Stimulated activated CD4-positive, alpha-beta T cell treated with anti-CD3 and anti-CD28 coated beads, Interleukin-4, amount 100 ng/mL, for 1 hour (primary cell): ENCODE measurements around the gene CDY2B.
"Not testable (repeated sequence)": the region's sequence is repeated elsewhere in the genome, so short reads cannot be mapped to it uniquely, and the experiment has no call there.

ENCODE experiments used
- DNase-seq: peaks from one replicate; pipeline ENCODE4 v3.0.0-alpha.2; 2020

CDY2B gene, protein sequence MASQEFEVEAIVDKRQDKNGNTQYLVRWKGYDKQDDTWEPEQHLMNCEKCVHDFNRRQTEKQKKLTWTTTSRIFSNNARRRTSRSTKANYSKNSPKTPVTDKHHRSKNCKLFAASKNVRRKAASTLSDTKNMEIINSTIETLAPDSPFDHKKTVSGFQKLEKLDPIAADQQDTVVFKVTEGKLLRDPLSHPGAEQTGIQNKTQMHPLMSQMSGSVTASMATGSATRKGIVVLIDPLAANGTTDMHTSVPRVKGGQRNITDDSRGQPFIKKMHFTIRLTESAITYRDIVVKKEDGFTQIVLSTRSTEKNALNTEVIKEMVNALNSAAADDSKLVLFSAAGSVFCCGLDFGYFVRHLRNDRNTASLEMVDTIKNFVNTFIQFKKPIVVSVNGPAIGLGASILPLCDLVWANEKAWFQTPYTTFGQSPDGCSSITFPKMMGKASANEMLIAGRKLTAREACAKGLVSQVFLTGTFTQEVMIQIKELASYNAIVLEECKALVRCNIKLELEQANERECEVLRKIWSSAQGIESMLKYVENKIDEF

DNA sequence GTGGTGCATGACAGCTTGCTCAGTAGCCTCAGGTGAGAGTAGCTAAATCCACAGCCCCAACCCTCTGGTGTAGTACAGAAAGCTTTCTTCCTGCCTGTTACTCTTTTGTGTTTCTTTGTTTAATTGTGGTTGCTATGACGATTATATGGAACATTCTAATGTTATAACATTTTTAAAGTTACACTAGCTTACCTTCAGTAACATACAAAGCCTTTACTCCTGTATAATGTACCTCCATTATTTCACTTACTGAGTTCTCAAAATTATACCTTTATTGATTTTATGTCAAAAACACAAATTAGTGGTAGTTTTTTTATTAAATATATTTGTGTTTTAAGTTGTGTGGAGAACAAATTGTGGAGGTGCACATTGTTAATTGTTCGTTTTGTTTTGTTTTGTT is at the start of gene CDY2B:
Gene CDY2B (minus strand): TSS at position 101 of the 400 bp plus-strand sequence. CDS start 328 bp downstream, outside the sequence.
- DNase-seq, result not testable (repeated sequence)

DNA sequence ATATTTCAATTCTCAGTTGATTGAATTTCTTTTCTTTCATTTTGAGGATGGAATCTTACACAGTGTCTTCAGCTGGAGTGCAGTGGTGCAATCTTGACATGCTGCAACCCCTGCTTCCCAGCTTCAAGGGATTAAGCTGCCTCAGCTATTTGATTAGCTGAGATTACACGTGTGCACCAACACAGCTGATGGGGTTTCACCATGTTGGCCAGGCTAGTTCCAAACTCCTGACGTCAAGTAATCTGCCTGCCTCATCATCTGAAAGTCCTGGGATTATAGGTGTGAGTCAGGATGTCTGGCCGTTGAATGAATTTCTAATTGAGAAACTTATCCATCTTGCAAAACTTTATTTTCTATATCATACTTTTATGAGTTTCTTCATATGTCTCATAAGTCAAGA is 28.0 kb upstream of the CDY2B start:
- not testable (repeated sequence) for DNase-seq

DNA sequence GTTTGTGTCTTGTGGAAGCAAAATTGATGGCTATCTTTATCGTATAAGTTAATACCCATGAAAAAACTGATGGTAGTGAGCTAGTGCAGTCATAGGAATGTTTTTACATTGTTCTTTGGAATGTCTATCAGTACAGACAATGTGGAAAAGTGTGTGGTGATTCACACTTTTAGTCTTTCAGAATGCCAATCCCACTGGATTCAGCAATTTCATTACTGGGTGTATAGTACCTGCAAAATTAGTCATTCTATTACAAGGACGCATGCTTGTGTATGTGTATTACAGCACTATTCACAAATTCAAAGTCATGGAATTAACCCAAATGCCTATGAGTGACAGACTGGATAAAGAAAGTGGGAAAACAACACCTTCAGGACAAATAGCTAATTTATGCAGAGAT is 27.3 kb upstream of the CDY2B start:
- not testable (repeated sequence) for DNase-seq

DNA sequence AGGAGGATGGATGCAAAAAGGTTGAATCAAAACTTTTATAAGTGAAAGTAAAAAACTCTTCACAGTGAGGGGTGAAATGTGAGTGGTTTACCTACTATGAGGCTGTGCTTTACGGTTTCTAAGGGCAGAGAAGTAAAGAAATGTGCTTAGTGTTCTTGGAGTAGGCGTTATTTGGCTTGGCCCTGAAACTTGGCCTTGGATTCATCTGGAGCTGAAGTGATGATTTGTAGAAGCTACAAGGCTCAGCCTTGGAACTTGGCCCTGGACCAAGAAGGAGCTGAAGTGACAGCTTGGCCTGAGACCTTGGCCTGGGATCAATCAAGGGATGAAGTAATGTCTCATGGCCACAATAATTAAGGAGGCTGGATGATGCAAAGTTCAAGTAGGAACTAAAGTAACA is 1.7 kb upstream of the CDY2B start:
- DNase-seq, result not testable (repeated sequence)

DNA sequence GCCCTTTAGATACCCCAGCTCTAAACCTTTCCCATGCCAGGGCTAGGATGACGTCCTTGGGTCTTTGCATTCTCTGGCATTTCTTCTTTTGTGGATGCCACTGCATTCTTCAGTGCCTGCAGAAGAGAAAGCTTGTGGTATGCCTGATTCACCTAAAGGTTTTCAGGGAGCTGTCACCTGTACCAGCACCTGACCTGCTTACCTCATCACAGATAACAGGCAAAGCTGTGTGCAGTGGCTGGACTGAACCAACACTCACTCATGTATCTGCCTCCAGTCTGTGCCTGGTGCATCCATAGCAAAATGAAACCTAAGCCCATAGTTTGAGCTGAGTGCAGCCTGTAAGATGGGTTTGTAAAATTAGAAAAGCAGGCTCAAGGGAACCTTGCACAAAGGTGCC is 3.3 kb downstream of the CDY2B start:
- DNase-seq, result not testable (repeated sequence)

DNA sequence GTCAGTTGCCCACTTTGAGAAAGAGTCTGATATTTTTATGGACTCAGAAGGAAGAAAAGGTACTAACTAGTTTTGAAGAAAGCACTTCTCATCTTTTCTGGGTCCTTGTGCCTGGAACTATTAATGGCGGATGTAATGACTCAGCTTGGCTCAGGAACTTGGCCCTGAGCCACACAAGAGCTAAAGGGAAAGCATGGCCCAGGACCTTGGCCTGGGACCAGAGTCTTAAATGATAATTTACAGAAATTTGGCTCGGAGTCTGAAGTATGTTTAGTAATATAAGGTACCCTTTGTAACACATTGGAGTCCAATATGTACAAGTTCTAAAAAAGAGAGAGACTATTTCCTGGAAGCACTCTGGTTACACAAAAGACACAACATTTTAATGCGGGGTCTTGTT is 4.6 kb downstream of the CDY2B start:
- DNase-seq, result not testable (repeated sequence)

DNA sequence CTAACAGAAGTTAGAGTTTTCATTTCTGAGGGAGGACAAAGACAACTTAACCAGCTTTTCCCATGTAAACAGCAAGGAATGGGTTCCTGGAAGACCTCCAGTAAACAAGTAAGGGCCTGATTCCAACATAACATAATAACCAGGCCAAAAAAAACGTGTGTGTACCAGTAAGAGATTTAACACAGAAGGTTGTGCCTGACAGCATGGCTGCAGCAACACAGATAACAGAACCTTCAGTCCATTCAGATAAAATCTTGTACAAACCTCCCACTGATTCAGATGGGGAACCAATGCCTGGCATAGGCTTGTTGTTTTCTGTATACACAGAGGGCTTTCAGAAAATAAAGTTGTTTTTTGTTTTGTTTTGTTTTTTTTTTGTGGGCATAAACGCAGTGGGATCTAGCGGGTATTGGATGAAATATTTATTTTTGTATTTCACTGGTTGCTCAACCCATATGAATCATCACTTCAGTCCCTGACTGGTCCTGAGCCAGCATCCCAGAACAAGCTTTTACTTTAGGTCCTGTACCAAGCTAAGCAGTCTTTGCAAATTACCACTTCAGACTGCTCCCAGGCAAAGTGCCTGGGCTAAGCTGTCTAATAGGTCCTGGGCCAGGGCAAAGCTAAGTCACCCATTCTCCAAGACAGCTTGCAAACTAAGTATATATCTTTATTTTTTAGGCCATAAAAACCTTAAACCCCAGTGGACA is 8.7 kb downstream of the CDY2B start:
- DNase-seq, result not testable (repeated sequence)

DNA sequence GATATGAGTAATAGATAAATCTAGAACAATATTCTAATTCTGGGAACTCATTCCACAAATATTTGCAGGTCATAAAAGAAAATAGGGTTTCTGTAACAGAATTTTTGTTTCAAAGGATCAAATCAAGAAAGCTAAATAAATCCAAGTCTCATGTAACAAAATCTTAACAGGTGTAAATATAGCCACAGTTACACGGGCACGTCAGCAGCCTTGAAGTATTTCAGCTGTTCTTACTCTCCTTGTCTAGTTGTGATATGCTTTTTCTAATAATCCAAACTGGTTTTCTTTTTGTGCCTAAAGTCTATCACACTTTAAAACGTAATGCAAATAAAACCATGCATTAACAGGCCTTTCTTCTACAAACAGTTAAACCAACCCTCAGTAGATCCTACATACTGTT is 9.3 kb downstream of the CDY2B start:
- DNase-seq, result not testable (repeated sequence)

DNA sequence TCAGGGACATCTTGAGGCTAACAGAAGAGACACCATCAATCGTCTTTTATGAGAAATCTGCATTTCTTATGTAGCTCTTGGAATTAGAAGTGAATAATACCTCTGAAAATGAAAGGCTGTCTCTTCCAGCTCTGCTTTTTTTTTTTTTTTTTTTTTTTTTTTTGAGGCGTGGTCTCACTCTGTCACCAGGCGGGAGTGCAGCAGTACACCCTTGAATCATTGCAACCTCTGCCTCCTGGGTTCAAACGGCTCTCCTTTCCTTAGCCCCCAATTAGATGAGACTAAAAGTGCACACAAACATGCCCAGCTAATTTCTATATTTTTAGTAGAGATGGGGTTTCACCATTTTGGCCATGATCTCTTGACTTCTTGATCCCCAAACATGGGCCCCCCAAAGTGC is 12.2 kb downstream of the CDY2B start:
- not testable (repeated sequence) for DNase-seq

DNA sequence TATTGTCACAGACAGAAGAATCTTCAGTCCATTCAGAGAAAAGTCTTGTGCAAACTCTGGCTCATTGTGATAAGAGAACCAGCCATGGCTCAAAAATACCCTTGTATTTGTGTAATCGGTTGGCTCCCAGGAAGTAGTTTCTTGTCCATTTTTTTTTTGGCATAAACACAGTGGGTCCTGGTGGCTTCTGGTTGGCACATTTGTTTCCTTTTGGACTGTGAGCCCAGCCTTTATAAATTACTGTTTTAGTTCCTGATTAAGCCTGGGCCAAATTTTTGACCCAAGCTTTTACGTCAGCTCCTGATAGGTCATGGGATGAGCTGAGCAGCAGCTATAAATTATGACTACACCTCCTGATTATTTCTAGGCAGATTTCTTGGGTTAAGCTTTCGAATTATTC is 19.4 kb downstream of the CDY2B start:
- not testable (repeated sequence) for DNase-seq

DNA sequence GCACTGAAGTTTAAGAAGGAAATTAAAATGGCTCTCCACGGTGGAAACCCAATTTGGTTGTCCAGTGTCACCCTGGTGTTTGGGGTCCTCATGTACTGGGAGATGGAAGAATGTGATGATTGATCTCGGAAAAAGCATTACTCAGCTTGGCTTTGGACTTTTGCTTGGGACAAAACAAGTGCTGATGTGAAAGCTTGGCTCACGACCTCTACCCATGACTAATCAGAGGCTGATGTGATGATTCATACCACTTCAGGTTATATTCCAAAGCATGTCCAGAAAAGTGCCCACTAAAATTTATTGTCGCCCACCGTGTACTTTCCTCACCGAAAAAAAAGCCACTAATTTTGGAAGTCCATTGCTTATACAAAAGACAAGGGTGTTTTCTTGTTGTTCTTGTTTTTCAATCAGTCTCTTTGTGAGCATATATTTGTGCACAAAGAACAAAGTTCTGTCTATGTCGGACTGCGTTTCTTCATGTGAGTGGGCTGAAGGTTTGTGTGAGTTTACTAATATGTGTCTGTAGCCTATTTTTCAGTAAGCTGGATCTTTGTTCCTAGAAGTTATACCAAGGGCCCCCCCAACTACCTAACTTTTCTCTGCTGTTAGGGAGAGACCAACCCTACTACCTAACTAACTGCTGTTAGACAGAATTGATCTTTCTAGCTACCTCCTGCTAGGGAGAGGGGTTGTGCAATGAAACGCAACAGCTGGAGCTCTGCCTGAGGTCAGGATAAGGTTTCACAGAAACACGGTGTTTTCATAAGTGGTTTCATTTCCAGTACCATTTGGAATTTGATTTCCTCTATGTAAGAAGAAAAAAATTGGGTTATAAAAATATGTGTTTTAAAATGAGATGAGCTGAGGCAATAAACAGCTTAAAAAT is 22.8 kb downstream of the CDY2B start:
- DNase-seq, result not testable (repeated sequence)

DNA sequence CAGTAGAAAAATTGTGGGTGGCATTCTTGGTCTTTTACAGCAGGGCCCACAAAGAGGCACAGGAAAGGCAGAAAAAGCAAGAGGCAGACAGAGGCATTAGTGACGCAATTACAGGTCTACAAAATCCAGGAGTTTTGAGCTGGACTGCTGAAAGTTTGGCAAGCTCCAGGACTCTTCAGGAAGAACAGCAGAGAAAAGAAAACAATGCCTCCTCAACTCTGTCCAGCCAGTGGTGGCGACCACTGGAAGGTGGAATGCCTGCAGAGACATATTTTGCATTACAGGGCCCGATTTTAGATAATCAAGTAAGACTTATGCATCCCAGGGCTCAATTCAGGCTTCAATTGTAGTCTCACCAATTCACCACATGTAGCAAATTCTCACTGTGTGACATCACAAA is 23.5 kb downstream of the CDY2B start:
- not testable (repeated sequence) for DNase-seq

DNA sequence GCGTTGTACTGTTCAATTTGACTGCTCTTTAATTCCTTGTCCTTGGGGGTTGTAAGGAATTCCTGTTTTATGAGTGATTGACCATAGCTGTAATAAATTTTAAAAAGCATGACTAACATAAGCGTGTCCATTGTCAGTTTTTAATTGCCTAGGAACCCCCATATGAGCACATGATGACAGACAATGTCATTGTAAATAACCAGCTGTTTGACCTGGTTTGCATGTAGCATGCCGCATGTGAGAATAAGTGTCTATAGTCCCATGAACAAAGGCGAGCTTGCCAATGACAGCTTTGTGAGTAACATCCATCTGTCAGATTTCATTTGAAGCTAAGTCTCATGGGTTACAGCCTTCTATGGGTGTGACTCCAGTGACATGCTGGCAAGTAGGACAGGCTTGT is 30.9 kb downstream of the CDY2B start:
- DNase-seq, result not testable (repeated sequence)

DNA sequence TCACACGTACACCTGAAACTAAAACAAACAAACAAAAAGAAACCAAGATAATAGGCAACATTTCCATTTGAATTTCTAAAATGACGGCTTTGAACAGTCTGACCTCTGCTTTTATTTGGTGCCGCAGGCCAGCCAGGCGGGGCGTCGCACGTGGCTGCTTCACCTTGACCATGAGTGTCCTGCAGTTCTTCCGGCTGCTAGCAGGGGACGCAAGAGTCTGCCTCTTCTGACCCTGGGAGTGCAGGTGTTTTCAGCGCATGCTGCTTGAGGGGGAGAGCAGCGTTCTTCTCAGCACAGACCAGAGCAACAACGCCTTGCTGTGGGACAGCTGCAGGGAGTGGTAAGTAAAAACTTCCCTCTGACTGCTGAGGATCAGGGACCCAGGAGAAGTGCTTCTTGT is 47.9 kb downstream of the CDY2B start:
- DNase-seq, result not testable (repeated sequence)
